ENCODE results near the gene FIZ1.

DNA sequence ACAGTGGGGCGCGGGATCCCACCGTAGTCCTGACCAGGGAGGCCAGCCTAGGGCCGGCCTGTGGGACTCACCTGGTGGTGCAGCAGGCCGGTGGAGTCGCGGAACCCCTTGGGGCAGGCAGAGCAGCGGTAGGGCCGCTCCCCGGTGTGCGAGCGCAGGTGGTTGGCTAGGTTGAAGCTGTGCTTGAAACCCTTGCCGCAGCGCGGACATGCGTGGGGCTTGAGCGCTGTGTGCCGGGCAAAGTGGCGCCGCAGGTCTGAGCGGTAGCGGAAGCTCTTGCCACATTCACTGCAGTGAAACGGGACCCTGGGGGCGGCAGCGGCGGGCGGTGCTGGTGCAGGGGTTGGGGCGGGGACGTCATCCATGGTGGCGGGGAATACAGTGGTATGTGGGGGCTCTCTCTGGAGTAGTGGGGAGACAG lies 1.8 kb downstream of the FIZ1 start:
- no peak for TF ChIP-seq EZH2 (IDR thresholded peaks at IDR 0.05)
- no peak for TF ChIP-seq POLR2AphosphoS5 (IDR thresholded peaks at IDR 0.05; ENCODE audit: borderline replicate concordance, low read depth, low read length)
- TF ChIP-seq FOXP2 (optimal IDR thresholded peaks at IDR 0.05; ENCODE audit: control extremely low read depth, extremely low read length, insufficient read depth), result no peak

Measured in SK-N-MC (cell line).